GM19397 (cell line): ENCODE data around the gene RIMS3.
A peak's percentile ranks its signal among the peaks of the same experiment; 100 is the strongest.
"Not testable (repeated sequence)": the region's sequence is repeated elsewhere in the genome, so short reads cannot be mapped to it uniquely, and the experiment has no call there.

ENCODE experiments used
- ATAC-seq: cut with Tn5 transposase; IDR thresholded peaks from one replicate; pipeline ENCODE4 v1.9.1; 2021; ENCODE audit warnings: mild to moderate bottlenecking, moderate library complexity; ENCODE audit not compliant: unreplicated experiment

RIMS3 gene

GRCh38 chr1:40665335-40666171, at the start of gene RIMS3:
TSS of gene RIMS3 (minus strand) at chr1:40665682. CDS start at chr1:40641925, 23,757 bp downstream.
- ATAC-seq: peak; percentile 74

DNA sequence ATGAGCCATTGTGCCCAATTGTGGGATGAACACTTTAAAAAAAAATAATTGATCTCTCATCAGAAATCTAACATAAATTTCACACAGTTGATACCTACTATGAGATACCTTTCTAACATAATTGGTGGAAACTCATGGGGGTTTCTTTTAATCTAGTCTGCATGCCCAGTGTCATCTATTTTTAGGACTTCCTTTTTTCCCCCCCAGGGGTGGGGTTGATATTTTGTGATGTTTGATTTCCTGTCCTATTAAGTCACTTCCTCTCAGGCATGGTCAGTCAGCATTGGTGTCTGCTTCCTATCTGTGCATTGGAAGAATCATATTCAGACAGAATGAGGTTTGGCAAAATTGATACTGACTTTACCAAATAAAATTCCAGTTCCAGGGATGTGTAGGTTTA, 47.5 kb upstream of the RIMS3 start:
- no peak for ATAC-seq

- ATAC-seq: no peak
Measured at GRCh38 chr1:40712405-40712944, 47.0 kb upstream of the RIMS3 start.

- ATAC-seq: no peak
Measured at GRCh38 chr1:40711465-40712404, 46.3 kb upstream of the RIMS3 start.

- ATAC-seq: no peak
Measured at GRCh38 chr1:40710581-40711315, 45.3 kb upstream of the RIMS3 start.

GRCh38 chr1:40709802-40710278, 44.4 kb upstream of the RIMS3 start:
- no peak for ATAC-seq

DNA sequence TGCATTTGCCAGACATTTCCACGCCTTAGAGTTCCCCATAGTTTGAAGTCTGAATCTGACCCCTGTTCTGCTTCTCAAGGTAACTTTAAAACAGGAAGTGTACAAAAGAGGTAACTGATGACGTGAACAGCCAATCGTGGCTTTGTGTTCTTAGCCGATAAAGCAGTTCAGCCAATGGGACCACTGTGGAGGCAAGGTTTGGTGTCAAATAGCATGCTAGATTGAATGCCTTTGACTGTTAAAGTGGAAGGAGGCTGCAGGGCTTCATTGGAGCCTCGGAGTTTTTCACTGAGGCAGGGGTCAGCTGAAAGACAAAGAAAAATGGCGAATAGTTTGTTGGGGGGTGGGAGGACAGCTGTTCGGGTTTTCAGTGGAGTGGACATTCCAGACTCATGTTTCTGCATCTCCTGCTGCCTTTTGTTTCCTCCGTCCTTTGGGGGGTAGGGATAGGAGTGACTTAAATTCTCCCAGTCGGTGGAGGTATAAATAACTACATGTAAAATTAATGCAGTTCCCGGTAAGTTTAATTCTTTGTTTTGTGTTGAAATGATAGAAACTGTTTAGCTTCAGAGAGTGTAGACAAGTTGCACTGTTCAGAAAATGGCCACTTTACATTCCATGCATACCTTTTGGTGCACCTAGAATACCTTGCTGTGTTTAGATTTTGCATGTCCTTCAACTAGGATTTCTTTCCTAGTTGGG, 43.8 kb upstream of the RIMS3 start:
- ATAC-seq: peak; percentile 93

GRCh38 chr1:40708750-40709099, 43.2 kb upstream of the RIMS3 start:
- ATAC-seq: peak; percentile 54

GRCh38 chr1:40706626-40707025, 41.1 kb upstream of the RIMS3 start:
- no peak for ATAC-seq

GRCh38 chr1:40704817-40705733, 39.6 kb upstream of the RIMS3 start:
- no peak for ATAC-seq

DNA sequence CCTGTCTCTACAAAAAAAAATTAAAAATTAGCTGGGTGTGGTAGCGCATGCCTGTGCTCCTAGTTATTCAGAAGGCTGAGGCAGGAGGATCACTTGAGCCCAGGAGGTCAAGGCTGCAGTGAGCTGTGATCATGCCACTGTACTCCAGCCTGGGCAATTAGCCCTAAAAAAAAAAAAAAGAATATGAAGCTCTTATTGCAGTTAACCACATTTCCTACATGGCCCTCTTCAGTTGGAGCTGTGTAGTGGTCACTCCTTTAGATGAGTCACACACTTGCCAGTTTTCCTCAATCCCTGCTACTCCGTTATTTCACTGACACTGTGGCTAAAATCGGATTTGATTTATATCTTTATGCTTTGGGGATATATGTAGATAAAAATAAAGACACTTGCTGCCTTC, 37.8 kb upstream of the RIMS3 start:
- no peak for ATAC-seq

DNA sequence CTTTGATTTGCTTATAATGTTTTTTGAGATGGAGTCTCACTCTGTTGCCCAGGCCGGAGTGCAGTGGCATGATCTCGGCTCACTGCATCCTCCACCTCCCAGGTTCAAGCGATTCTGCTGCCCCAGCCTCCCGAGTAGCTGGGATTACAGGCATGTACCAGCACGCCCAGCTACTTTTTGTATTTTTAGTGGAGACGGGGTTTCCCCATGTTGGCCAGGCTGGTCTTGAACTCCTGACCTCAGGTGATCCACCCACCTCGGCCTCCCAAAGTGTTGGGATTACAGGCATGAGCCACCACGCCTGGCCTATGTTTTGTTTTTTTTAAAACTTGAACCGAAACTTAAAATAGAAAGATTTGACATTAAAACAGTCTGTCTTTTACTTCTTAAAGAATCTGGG, 37.3 kb upstream of the RIMS3 start:
- not testable (repeated sequence) for ATAC-seq

GRCh38 chr1:40701684-40702083, 36.2 kb upstream of the RIMS3 start:
- ATAC-seq: no peak

DNA sequence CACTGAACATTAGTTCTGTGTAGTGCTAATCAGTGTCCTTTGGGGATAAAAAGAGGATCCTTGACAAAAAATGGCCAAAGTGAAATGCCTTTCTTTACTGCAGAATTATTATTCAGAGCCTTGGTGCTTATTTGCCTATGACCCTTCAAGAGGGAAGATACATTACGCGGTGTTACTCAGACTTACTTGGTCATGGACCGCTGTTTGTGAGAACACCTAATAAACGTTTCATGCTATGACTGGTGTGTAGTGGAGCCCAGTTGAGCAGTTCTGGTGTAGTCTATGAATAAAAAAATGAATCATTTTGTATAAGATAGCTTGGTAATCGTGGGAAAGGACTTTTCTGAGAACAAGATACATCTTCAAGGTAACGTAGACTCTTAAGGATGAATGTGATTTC, 34.3 kb upstream of the RIMS3 start:
- ATAC-seq: peak; percentile 54

- ATAC-seq: no peak
Measured at GRCh38 chr1:40697436-40697835, 32.0 kb upstream of the RIMS3 start.

DNA sequence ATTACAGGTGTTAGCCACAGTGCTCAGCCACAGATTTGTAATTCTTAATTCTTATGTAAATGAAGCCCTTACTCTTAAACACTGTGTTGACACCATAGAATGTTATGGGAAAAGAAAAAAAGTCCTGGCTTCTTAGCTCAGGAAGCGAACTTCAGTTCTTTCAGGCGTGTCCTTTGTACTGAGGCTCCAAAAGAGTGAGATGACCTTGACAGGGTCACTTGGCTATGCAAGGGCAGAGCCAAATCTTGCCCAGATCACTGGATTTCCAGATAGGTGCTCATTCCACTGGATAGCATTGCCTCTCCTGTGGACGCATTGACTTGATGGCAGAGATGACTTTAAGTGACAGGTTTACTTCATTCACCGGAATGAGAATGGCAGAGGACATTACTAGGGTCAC, 30.8 kb upstream of the RIMS3 start:
- ATAC-seq: no peak

DNA sequence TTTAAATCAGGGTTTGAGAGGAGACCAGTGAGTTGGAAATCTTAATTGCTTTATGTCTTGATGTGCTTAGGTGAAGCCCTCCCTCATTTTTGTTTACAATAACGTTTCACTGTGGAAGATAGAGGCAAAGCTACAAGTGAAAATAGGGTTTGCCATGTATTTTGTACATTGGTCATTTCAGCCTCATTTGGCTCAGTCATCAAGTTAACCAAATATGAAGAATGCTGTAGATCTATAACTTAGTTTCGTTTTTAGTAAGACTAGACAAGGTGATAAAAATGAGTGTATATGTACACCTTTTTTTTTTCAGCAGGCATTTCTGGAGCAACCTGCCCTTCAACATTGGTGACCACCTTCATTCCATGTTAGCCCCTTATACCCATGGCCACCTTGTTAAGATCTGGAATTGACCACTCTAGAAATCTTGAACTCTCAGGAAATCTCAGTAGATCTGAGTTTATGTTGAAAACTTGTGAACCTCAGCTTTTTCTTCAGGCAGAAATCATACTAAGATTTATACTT, 28.9 kb upstream of the RIMS3 start:
- no peak for ATAC-seq

- ATAC-seq: no peak
Measured at GRCh38 chr1:40693425-40693824, 27.9 kb upstream of the RIMS3 start.

DNA sequence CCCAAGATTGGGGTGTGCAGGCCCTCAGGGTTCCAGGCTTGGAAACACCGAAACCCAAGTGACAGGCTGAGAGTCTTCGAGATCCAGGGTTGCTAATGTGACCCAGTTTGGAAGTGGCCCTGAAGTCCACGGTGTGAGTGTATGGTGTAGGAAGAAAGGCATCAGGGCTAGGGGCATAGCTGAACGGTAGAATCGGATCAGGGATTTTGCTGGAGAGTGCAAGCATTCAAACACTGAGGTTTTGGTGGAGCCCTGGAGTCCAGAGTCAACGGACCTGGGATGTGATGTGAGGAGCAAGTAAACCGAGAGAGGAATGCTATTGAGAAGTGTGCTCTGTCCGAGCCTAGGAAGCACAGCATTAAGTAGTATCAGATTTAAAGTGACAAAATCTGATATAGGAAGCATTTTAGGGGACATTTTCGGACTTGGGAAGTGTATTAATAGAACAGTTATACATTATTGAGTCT, 27.0 kb upstream of the RIMS3 start:
- no peak for ATAC-seq
